HFF-Myc (cell line): ENCODE data around the gene ITGA5.

Source experiments
- DNase-seq: peaks from one replicate; pipeline ENCODE4 v3.0.0-alpha.2; 2011; ENCODE audit warnings: low read depth; ENCODE audit errors: extremely low read depth
- H3K4me3 ChIP-seq: replicated peaks from 2 replicates; pipeline ENCODE4 v1.5.1; 2011; ENCODE audit warnings: low read depth, mild to moderate bottlenecking, control low read depth, low read length
- CTCF ChIP-seq: IDR thresholded peaks from 2 replicates; pipeline ENCODE4 v1.5.1; 2012; ENCODE audit warnings: mild to moderate bottlenecking, low read depth, low read length, control low read depth; ENCODE audit errors: missing control alignments

Gene ITGA5

GRCh38 chr12:54412786-54413185, 6.3 kb downstream of the ITGA5 start:
- H3K4me3 ChIP-seq: no peak overlapping the region

GRCh38 chr12:54412348-54412747, 6.7 kb downstream of the ITGA5 start:
- TF ChIP-seq CTCF: no peak
- H3K4me3 ChIP-seq: no peak overlapping the region

More at GRCh38 chr12:54412786-54413185, 6.3 kb downstream of the ITGA5 start:
- DNase-seq: no peak
- TF ChIP-seq CTCF: no peak

DNA sequence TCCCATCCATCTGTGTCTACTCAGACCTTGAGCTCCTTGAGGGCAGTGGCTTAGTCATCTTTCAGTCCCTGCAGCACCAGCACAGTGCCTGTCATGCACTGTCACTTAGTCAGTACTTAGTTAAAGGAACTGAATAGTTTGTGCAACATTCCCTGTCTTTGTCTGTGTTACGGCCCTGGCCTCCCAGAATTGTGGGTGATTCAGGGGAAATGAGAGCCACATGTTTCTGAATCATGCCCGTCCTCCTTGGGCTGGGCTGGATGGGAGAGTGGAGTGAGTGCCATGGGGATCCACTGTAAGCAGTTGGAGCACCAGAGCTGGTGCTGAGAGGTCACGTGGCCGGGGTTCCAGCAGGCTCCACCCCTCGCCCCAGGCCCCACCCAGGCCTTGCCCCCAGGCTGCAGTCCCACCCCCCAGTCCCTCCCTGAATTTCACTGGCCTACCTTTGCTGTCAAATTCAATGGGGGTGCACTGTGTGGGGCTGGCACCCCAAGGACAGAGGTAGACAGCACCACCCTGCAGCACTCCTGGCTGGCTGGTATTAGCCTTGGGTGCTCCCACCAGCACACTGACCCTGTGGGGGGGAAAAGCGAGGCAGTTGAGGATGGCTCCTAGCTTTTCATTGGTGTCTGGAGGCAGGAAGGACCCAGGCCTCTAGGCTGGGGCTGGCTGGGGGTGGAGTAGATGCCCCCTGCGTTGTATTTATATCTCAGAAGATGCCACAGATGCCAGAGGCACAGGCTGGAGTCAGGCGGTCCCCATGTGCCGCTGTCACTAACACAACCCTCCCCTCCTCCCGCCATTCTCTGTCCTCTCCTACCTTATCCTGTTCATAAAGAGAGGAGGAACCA, 7.5 kb downstream of the ITGA5 start:
- TF ChIP-seq CTCF: no peak
- peak; percentile 96 for DNase-seq
- H3K4me3 ChIP-seq: no peak overlapping the region

More at GRCh38 chr12:54412348-54412747, 6.7 kb downstream of the ITGA5 start:
- DNase-seq: no peak

- no peak overlapping the region for H3K4me3 ChIP-seq
- TF ChIP-seq CTCF: no peak
- DNase-seq: no peak
These were observed 9.8 kb downstream of the ITGA5 start for GRCh38 chr12:54409267-54409666.

DNA sequence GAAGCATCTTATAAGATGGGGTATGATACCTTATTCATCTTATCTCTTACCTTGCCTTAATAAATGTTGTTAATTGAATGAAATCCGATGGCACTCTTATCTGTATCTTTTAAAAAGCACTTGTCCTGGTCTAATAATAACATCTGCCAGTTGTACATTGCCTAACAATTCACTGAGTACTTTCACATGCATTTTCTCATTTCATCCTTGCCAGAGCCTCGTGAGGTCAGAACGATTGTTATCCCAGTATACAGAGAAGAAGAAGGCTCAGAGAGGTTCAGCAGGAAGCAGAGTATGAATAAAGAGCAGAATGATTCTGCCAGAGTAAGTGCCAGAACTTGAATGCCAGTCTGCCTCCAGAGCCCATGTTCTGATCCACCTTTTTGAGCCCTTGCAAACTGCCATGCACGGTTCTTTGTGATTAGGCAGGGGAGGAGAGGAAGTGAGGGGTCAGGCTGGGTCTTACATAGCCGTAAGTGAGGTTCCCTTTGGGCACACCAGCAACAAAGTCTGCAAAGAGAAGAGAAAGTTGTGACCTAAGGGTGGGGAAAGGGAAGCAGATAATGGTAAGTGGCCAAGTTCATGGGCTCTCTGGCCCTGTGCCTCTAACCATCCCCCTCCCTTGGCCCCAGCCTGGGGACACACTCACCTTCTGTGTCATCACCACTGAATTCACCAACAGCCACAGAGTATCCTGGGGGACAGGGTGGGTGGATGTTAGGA, 11.7 kb downstream of the ITGA5 start:
- no peak overlapping the region for H3K4me3 ChIP-seq
- DNase-seq: no peak
- no peak for TF ChIP-seq CTCF

GRCh38 chr12:54405573-54405972, 13.5 kb downstream of the ITGA5 start:
- H3K4me3 ChIP-seq: no peak overlapping the region
- no peak for DNase-seq
- TF ChIP-seq CTCF: no peak
